Measurements from ENCODE around the gene NUCKS1.

The NUCKS1 gene, protein sequence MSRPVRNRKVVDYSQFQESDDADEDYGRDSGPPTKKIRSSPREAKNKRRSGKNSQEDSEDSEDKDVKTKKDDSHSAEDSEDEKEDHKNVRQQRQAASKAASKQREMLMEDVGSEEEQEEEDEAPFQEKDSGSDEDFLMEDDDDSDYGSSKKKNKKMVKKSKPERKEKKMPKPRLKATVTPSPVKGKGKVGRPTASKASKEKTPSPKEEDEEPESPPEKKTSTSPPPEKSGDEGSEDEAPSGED

DNA sequence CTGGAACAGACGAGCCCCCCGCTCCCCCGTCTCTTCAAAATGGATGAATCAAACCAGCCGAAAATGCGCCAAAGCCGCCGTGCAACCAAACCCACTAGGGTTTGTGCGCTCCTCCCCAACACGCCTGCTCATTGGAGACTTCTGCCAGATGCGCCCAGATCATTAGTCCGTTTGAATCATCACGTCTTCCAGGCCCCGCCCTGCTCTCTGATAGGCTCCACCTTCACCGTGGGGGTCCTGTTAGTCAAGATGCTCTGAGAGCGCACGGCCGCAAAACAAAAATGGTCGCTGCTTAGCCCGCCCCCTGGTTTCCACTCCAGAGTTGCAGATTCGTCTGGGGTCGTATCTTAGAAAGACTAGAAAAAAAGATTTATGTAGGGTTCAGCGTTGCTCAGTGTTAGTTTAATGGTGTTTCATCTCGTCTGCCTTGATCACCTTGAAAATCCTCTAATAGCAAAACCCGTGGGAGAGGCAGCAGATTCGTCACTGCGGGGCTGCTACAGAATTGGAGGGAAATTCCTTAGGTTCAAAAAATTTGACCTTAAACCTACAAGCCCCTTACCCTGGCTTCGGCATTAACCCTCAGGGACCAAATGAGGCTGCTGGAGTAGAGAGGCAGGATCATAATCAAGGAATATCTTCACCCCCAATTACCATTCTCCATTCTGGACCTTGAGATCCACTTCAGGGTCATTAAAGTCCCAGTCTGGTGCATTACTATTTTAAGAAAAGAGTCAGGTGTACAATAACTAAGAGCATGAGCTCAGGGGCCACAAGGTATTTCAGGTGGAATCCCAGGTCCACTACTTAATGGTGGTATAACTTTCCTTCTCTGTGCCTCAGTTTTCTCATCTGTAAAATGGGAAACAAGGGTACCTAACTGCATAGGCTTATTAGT lies at the start of gene NUCKS1:
TSS of gene NUCKS1 (minus strand) at position 45 of the 898 bp plus-strand sequence. CDS start 209 bp downstream, outside the sequence.
- peak; percentile 100 for DNase-seq

DNA sequence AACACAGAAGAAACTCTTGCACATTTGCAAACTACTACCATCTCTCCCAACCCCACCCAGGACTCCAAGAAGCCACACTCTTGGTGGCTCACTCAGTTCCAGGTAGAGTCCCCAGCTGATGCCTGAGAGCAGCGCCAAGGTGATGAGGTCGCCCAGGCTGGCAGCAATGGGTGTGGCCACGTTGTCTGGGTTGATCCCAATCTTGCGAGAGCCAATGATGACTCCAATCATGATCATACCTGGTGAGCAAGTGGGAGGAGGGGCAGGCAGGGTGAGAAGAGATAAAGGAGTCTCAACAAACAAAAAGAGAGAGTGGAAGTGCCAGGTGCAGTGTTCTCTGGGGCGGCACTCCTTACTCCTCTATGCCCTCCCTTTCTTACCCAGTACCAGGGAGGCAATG lies 48.6 kb upstream of the NUCKS1 start:
- DNase-seq = no peak

DNA sequence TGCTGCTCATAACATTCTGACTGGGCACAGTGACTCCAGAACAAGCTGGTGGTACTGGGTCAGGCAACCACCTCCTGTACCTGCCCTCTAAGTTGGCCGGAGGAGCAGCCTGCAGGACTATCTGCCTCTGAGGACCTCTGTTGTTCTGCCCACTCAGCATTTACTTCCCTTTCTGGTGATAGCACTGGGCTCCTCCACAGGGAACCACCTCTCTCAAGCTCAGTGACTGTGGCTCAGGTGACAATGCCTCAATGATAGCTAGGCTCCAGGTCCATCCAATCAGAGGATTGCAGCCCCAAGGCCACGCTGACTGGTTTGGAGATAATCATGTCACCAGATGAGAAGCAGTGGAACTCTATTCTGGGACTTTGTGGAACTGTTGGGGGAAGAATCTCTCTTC lies 47.2 kb upstream of the NUCKS1 start:
- DNase-seq = no peak

DNA sequence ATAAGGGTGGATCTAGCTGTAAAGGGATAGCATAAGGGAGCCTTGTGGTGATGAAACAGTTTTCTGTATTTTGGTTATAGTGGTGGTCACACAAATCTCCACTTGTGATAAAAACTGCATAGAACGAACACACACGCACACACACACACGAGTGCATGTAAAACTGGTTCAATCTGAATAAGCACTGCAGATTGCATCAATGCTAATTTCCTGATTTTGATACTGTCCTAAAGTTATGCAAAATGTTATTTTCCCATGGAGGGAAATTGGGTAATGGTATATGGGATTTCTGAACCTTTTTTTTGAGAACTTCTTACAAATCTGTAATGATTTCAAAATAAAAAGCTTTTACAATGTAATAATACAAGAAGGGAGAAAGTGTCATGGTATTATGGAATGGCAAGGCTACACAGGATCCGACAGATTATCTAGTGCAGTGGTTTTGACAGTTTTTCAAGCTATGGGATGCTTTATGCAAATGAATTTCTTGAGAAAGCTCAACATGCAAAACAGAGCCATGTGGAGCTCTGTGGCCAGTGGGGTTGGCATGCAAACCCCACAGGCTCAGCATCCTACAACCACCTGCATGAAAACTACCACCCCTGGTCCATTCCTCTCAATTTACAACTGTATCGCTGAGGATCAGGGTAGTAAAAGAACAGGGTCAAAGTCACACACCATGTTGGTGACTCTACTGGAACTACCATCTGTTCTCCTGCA lies 44.2 kb upstream of the NUCKS1 start:
- no peak for DNase-seq

GRCh38 chr1:205792961-205793673 lies 43.1 kb upstream of the NUCKS1 start:
- no peak for DNase-seq

GRCh38 chr1:205792481-205792881 lies 42.5 kb upstream of the NUCKS1 start:
- DNase-seq = no peak

GRCh38 chr1:205791568-205792180 lies 41.7 kb upstream of the NUCKS1 start:
- peak; percentile 71 for DNase-seq

DNA sequence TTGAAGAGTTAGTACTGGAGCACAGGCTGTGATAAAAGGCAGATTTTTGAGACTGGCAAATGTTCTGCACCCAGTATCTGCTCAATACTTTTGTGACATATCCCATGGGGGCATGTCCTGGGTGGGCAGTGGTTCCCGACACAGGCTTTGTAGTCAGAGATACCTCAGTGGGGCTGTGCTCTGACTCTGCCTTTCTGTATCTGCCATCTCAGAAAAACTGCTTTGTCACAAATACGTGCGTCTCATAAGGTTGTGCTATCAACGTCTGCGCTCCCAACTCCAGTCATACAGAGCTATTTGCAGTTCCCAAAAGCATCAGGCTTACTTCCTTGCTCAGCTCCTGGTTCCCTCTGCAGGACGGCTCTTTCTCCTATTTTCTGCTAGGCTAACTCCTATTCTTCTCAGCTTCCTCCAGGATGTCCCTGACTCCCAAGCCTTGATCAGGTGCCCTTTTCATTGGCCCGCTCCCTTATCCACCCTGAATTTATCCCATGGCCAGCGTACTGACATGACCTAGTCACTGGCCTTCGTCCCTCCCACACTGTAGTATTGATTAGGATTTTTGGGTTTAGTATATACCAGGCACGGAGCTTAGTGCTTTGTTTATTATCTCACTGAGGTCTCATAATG lies 37.4 kb upstream of the NUCKS1 start:
- no peak for DNase-seq

GRCh38 chr1:205786601-205787000 lies 36.6 kb upstream of the NUCKS1 start:
- DNase-seq = no peak

- DNase-seq = no peak
Measured at GRCh38 chr1:205785446-205785845, 35.5 kb upstream of the NUCKS1 start.

DNA sequence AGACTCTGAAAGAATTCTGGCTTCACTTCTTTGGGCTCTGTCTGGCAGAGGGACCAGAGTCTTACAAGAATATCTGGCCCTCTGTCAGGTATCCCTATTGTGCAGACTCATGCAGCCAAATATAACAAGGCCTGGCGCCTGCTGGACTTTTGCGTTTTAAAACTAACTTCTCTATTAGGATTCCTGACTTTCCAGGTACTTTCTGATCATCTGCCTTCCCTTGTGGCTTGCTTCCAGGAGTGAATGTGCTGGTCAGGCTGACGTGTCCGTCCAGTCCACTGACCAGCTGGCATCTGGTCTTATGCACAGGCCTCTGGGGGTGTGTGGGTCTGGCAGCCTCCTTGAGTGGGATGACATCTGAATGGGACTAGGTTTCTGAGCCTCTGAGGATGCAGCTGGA lies 33.9 kb upstream of the NUCKS1 start:
- no peak for DNase-seq

DNA sequence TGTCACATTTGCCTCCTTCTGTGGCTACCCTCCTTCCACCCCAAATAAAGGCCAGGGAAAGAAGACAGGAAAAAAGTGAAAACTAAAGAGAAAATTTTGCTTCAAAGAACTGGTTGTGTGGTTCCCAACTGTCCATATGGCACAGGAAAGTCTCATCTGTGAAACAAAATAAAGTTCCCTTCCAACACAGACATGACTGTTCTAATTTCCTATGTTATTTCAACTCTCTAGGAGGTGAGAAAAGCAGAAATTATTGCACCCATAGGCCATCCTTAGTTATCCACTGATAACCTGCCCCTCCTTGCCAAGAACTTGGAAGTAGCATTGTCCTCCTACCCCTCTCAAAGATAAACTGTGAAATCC lies 33.4 kb upstream of the NUCKS1 start:
- DNase-seq = no peak

DNA sequence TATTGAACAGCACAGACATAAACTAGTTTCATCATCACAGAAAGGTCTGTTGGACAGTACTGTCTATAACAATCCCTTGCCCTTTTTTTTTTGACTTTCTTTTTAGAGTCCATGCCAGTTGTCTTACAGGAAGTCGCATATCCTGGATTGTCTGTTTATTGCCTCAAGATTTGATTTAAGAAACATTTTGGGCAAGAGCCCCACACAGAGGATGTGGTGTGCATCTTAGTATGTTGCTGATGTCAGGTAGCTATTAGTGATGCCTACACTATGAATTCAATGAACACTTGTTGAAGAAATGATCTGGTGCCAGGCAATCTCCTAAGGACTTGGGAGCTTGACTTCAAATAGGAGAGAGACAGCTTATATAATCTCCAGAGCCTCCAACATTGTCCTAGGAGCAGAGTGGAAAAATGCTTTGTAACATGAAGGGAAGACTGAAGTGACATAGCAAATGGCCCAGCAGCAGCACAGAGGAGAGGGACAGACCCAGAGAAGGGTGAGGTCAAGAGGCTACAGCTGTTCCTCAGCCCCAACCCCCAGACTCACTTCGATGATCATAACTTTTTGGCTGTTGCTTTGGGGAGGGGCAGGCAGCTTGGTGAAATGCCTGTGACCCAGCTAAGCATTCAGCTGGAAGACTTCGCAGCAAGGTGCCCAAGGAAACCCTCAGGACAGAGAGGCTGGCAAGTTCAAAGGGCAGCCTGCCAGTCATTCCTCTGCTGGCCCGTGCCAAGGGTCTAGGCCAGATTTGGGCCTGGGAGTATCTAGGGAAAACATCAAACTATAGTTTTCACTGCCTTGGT lies 32.8 kb upstream of the NUCKS1 start:
- no peak for DNase-seq

- DNase-seq = no peak
Measured at GRCh38 chr1:205780335-205780734, 30.4 kb upstream of the NUCKS1 start.

GRCh38 chr1:205777994-205778393 lies 28.0 kb upstream of the NUCKS1 start:
- no peak for DNase-seq

GRCh38 chr1:205775717-205776056 lies 25.7 kb upstream of the NUCKS1 start:
- DNase-seq = no peak

DNA sequence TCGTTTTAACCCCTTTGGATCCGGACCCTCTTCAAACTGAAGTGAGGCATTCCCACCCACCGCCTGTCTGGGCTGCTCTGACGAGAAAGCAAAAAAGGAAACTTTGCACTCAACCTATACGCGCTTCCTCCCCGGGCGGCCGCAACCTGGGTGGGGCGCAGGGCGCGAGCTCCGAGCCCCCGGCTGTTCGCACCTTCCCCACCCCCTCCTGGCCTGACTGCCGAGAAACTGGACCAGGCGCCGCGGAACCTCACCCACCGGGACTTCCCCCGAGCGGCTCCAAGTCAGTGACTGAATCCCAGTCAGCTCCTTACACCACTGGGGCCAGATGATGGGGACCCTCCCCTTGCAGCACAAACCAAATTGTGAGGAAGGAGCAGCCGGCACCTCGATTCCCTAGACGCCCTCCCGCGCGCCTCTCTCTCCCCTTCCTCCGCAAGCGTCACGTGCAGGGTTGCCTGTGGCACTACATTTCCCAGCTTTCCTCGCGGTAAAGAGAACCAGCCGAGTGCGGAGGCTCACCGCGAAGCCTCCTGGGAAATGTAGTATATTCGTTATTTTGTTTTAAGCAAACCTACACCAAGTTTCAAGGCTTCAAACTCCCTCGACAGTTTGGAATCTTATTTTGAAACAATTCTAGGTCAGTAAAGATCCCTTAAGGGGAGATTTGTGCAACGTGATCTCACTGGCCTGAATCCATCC lies 25.2 kb upstream of the NUCKS1 start, which contains the start of gene RAB29:
TSS of gene RAB29 (minus strand) at position 468 of the 702 bp plus-strand sequence. CDS start 526 bp downstream, outside the sequence.
- DNase-seq = peak; percentile 85

DNA sequence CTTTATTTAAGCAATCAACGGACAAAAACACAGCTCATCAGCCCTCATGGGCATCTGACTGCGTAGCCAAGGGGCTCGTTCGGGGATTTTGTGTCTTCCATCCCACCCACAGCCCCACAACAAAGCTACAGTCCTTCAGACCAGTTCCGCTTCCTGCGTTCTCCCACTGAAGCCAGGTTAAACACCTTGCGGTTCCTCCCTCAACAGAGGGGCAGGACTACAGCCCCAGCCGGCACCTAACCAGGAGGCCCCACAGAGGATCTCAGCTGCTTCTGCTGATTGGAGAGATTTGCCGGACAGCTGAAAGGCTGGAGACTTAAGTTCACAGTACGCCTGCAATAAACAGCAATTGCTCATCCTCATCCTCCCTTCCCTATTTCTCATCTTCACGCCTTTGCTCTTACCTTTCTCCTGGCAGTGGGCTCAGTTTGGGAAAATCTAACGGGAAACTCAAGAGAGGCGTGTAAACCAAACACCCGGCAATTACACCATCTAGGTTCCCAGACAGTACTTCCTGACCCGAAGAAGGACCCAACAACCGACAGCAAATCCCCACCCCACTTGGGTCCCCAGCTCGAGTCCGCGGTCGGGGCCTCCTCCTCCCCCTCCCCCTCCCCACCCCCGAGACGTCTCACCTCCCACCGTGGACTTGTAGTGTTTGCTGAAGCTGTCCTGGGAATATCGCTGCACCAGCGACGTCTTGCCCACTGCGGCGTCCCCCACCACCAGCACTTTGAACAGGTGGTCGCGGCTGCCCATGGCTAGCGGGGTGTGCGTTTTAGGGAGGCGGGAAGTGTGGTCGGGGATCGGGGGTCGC lies 24.4 kb upstream of the NUCKS1 start:
- no peak for DNase-seq

DNA sequence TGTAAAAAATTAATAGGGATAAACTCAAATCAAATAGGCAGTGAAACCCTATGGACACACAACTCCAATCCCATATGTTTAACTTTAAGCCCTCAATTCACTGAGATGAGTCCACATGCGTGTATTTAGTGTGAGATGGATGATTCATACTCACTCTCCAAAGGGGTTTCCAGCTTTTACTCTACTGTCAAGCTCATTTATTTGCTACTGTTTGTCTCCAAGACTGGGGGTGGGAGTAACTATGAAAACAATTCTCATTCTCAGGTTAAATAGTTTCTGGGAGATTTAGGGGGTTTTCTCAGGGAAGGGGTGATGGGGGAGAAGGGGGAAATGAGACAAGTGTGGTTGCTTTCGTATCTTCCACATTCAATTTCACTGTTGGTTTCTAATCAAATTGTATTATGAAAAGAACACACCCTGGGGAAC lies 22.6 kb upstream of the NUCKS1 start:
- no peak for DNase-seq

- DNase-seq = no peak
Measured at GRCh38 chr1:205770618-205771017, 20.6 kb upstream of the NUCKS1 start.

All from hematopoietic multipotent progenitor cell treated with erythropoietin and hydrocortisone succinate and interleukin-3 and kit ligand, for 8 days (in vitro differentiated cells).